Measurements from ENCODE around the gene VAV2. TPM values are rescaled to one million over a fixed set of nuclear protein-coding genes. Genes with fewer than 3 reads are reported as not detected.

The VAV2 gene
- total and polyA plus RNA-seq, 2 of the 4 experiments (the other 2 are of a cell fraction): 10.8 to 13.4 TPM

GRCh38 chr9:133964463-133964862 is 27.7 kb downstream of the VAV2 start:
- H2AK5ac ChIP-seq (ENCODE audit: low read depth, low read length): no peak overlapping the region
- H4K5ac ChIP-seq (ENCODE audit: low read depth, low read length): no peak overlapping the region
- no peaks in the 10 kb centered on the region for H3K27me3 ChIP-seq (ENCODE audit: control insufficient read depth, insufficient read depth, low read length)
- H4K8ac ChIP-seq (ENCODE audit: low read depth in 2 of 2, low read length in 2 of 2): no peak overlapping the region
- H3K4me1 ChIP-seq (ENCODE audit: control insufficient read depth, insufficient read depth, low read length): no peaks in the 10 kb centered on the region
- no peak overlapping the region for H2AK9ac ChIP-seq (replicated peaks; ENCODE audit: low read depth, low read length, poor library complexity)
- H2BK20ac ChIP-seq (ENCODE audit: low read depth, low read length): no peak overlapping the region
- no peak overlapping the region for H3K56ac ChIP-seq (ENCODE audit: extremely low read depth, insufficient read depth, low read length)
- H3K23ac ChIP-seq (ENCODE audit: low read depth, low read length): no peak overlapping the region
- ChIA-PET POLR2A (ENCODE audit: unreplicated experiment) (no interaction called here), CTCF (no interaction called here)
- no peak overlapping the region for H2BK5ac ChIP-seq (ENCODE audit: low read depth, low read length, poor library complexity, severe bottlenecking)
- intact Hi-C loops (cut with micrococcal nuclease) (no loop called here), dilution Hi-C loops (cut with HindIII; ENCODE audit: low sequenced_read_pairs, unreplicated experiment) (no loop called here), in situ Hi-C loops (cut with MboI; ENCODE audit: low sequenced_read_pairs) (no loop called here)
- H3K79me1 ChIP-seq (ENCODE audit: low read depth in 1 of 2, low read length in 2 of 2): peaks cover 28 to 77% of the 10 kb centered on the region in 2 experiments
- H3K14ac ChIP-seq (replicated peaks; ENCODE audit: low read depth, low read length): no peak overlapping the region
- peaks cover 11% of the 10 kb centered on the region for H3K9me1 ChIP-seq (ENCODE audit: insufficient read depth, low read length)
- H3K4ac ChIP-seq (ENCODE audit: low read depth, low read length): no peak overlapping the region
- ATAC-seq (ENCODE audit: low read depth): no peak
- no TSS peak for BruUV-seq (replicated peaks)
- no peak overlapping the region for H4K91ac ChIP-seq (ENCODE audit: insufficient read depth, low read depth, low read length)
- no peaks in the 10 kb centered on the region; the same call in 1 of the 2 replicates for H3K9me3 ChIP-seq (ENCODE audit: control insufficient read depth, insufficient read depth, low read length)
- no peak overlapping the region for H2BK15ac ChIP-seq (ENCODE audit: low read depth, low read length)
- H3K4me3 ChIP-seq (ENCODE audit: insufficient read depth, low read depth, low read length): no peak overlapping the region
- H3K18ac ChIP-seq (ENCODE audit: low read depth, low read length): no peak overlapping the region
- no peak overlapping the region for H3K9ac ChIP-seq (ENCODE audit: low read depth, low read length)
- no peak overlapping the region for H3K27ac ChIP-seq (ENCODE audit: insufficient read depth, low read length)
- no CpG with 5 or more reads among the region's 2 CpGs for WGBS, 2 experiments (ENCODE audit: extremely low coverage in 2 of 2, insufficient read length in 1 of 2)
- no peak for DNase-seq
- H2AFZ ChIP-seq (replicated peaks; ENCODE audit: low read length, poor library complexity): no peak overlapping the region
- H3K36me3 ChIP-seq (ENCODE audit: control insufficient read depth, insufficient read depth, low read length): no peaks in the 10 kb centered on the region
- H4K20me1 ChIP-seq (ENCODE audit: insufficient read depth, low read length): peaks cover 69% of the 10 kb centered on the region
- H3K4me2 ChIP-seq (ENCODE audit: low read depth, low read length): no peak overlapping the region
- TF ChIP-seq SMC3 (IDR thresholded peaks at IDR 0.05; ENCODE audit: low read depth, low read length): no peak
- TF ChIP-seq RAD21 (IDR thresholded peaks at IDR 0.05; ENCODE audit: low read length): no peak
- no peak for TF ChIP-seq CEBPB (IDR thresholded peaks at IDR 0.05; ENCODE audit: low read depth, low read length)
- TF ChIP-seq MXI1 (IDR thresholded peaks at IDR 0.05; ENCODE audit: borderline replicate concordance, low read depth, low read length): no peak
- no peak for TF ChIP-seq RCOR1 (IDR thresholded peaks at IDR 0.05; ENCODE audit: insufficient replicate concordance, low read length)
- TF ChIP-seq CHD1 (IDR thresholded peaks at IDR 0.05; ENCODE audit: low read depth, low read length): no peak
- no peak overlapping the region for H2BK120ac ChIP-seq (ENCODE audit: low read depth, low read length)
